Activated naive CD8-positive, alpha-beta T cell treated with anti-CD3 and anti-CD28 coated beads, Interleukin-2, amount 50 U/mL, for 16 hours (primary cell): Measurements from ENCODE around the gene POLR1H.

Source experiments
- DNase-seq: peaks from one replicate; pipeline ENCODE4 v3.0.0-alpha.2; 2020; ENCODE audit warnings: low read depth, low spot score

The POLR1H gene

GRCh38 chr6:30061858-30062458 lies 893 bp downstream of the POLR1H start:
- no peak for DNase-seq

GRCh38 chr6:30062471-30063178 lies 1.6 kb downstream of the POLR1H start:
- DNase-seq: no peak

GRCh38 chr6:30063315-30063714 lies 2.2 kb downstream of the POLR1H start:
- no peak for DNase-seq

- DNase-seq: no peak
Observed at GRCh38 chr6:30066082-30066481, 5.0 kb downstream of the POLR1H start.

GRCh38 chr6:30066577-30067459 lies 5.8 kb downstream of the POLR1H start, which contains the start of gene PPP1R11:
PPP1R11 (plus strand) TSS chr6:30067198; CDS start chr6:30067411, 213 bp downstream.
- peak; percentile 98 for DNase-seq

- DNase-seq: peak; percentile 37
Observed at GRCh38 chr6:30067460-30068139, 6.5 kb downstream of the POLR1H start.

GRCh38 chr6:30071081-30071818 lies 10.2 kb downstream of the POLR1H start:
- no peak for DNase-seq

- DNase-seq: no peak
Observed at GRCh38 chr6:30071858-30072257, 10.8 kb downstream of the POLR1H start.

GRCh38 chr6:30073489-30074235 lies 12.6 kb downstream of the POLR1H start:
- DNase-seq: no peak

GRCh38 chr6:30074331-30075093 lies 13.4 kb downstream of the POLR1H start:
- DNase-seq: no peak

- DNase-seq: no peak
Observed at GRCh38 chr6:30075094-30075789, 14.2 kb downstream of the POLR1H start, which contains the start of gene RNF39. RNF39 (minus strand) TSS chr6:30075769; CDS start chr6:30075585, 184 bp downstream.

GRCh38 chr6:30075790-30076732 lies 15.0 kb downstream of the POLR1H start:
- DNase-seq: no peak

- no peak for DNase-seq
Observed at GRCh38 chr6:30077218-30077617, 16.2 kb downstream of the POLR1H start.

- no peak for DNase-seq
Observed at GRCh38 chr6:30087876-30088275, 26.8 kb downstream of the POLR1H start.

GRCh38 chr6:30091577-30092381 lies 30.7 kb downstream of the POLR1H start:
- no peak for DNase-seq

GRCh38 chr6:30092852-30093543 lies 31.9 kb downstream of the POLR1H start:
- no peak for DNase-seq
